GM18498 (cell line): ENCODE data around the gene OXNAD1.

Experiments
- ATAC-seq: cut with Tn5 transposase; IDR thresholded peaks from one replicate; pipeline ENCODE4 v1.9.1; 2021; ENCODE audit warnings: mild to moderate bottlenecking, moderate library complexity; ENCODE audit not compliant: unreplicated experiment

OXNAD1 gene

GRCh38 chr3:16350597-16351318 is 85.7 kb downstream of the OXNAD1 start:
- no peak for ATAC-seq

- ATAC-seq = no peak
Measured at GRCh38 chr3:16352428-16352827, 87.4 kb downstream of the OXNAD1 start.

- ATAC-seq = no peak
Measured at GRCh38 chr3:16354291-16354690, 89.3 kb downstream of the OXNAD1 start.
